MCF 10A (cell line): ENCODE data around the gene REXO4. TPM values are rescaled to one million over a fixed set of nuclear protein-coding genes. Genes with fewer than 3 reads are reported as not detected.

Experiments used
- BruUV-seq: library from RNA; stranded (reverse); fragments of 400-500 nt; replicated peaks from 2 replicates; lab custom pipeline; 2021; lab: Mats Ljungman, UMichigan
- CTCF ChIA-PET: fragments of 300-600 bp; sonication (Branson Sonifier 250); formaldehyde crosslinking; extraction: SDS; loops from one replicate; lab custom pipeline; 2021; ENCODE audit warnings: antibody characterized with exemption, inconsistent platforms; lab: Yijun Ruan, JAX
- POLR2A ChIA-PET: fragments of 300-600, 350-650 bp; sonication (Branson Sonifier 250); formaldehyde crosslinking; extraction: SDS; loops from one replicate; lab custom pipeline; 2020; ENCODE audit warnings: antibody characterized with exemption, inconsistent platforms; lab: Yijun Ruan, JAX
- DNase-seq: peaks from one replicate; pipeline ENCODE4 v3.0.0-alpha.2; 2018; ENCODE audit not compliant: unreplicated experiment
- H3K27ac Mint-ChIP-seq: one replicate; pipeline ENCODE4 v1.8.0; 2022; ENCODE audit warnings: mild to moderate bottlenecking, low read depth, mixed read lengths; ENCODE audit not compliant: unreplicated experiment
- H3K27me3 Mint-ChIP-seq: one replicate; pipeline ENCODE4 v1.8.0; 2022; ENCODE audit warnings: mixed read lengths; ENCODE audit not compliant: insufficient read depth, unreplicated experiment
- H3K36me3 Mint-ChIP-seq: one replicate; pipeline ENCODE4 v1.8.0; 2022; ENCODE audit warnings: mild to moderate bottlenecking, moderate library complexity, mixed read lengths; ENCODE audit not compliant: insufficient read depth, unreplicated experiment
- H3K4me1 Mint-ChIP-seq: one replicate; pipeline ENCODE4 v1.8.0; 2022; ENCODE audit warnings: mixed read lengths; ENCODE audit not compliant: insufficient read depth, unreplicated experiment
- H3K4me3 Mint-ChIP-seq: one replicate; pipeline ENCODE4 v1.8.0; 2022; ENCODE audit warnings: mild to moderate bottlenecking, moderate library complexity, mixed read lengths; ENCODE audit not compliant: unreplicated experiment
- H3K9me3 Mint-ChIP-seq: one replicate; pipeline ENCODE4 v1.8.0; 2022; ENCODE audit warnings: mixed read lengths; ENCODE audit not compliant: unreplicated experiment
- intact Hi-C: fragments of 100-400 bp; cut with micrococcal nuclease; formaldehyde crosslinking; loops from 2 replicates; pipeline ENCODE4 v1.14.1; 2022
- total RNA-seq: library from RNA; stranded (reverse); gene quantifications from 2 replicates; pipeline ENCODE4 v1.2.3, GENCODE V29; 2022
- TF ChIP-seq, protein P1 (sequence below): fragments of 200-600 bp; IDR thresholded peaks from one replicate; pipeline ENCODE4 v1.8.0; 2022; ENCODE audit warnings: antibody characterized with exemption, mild to moderate bottlenecking; ENCODE audit not compliant: unreplicated experiment

Gene REXO4
- total RNA-seq, 1 experiment from 2014 or later: 38.1 TPM

DNA sequence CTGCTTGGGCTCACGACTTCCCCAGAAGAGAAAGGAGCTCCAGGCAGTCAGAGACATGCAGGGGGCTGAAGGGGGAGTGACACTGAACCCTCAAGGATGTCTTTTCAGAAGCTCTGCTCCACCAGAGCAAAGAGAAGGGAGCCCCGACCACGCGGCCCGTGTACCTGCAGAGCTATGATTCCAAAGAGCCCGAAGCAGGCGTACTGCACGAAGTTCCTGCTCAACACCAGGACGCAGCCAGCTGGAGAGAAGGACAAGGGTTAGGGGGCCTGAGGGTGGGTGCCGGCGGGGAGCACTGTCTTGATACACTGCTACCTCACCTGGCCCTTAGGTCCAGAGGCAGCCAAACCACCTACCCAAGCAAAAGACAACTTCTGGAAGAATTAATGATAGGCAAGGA, 51.4 kb downstream of the REXO4 start:
- Mint-ChIP-seq H3K27ac (no peak overlapping the region), H3K9me3 (no peaks in the 10 kb centered on the region), H3K36me3 (peaks cover 78% of the 10 kb centered on the region), H3K4me1 (peaks cover 34% of the 10 kb centered on the region), H3K27me3 (no peaks in the 10 kb centered on the region), H3K4me3 (no peak overlapping the region)
- TF ChIP-seq, protein P1, sequence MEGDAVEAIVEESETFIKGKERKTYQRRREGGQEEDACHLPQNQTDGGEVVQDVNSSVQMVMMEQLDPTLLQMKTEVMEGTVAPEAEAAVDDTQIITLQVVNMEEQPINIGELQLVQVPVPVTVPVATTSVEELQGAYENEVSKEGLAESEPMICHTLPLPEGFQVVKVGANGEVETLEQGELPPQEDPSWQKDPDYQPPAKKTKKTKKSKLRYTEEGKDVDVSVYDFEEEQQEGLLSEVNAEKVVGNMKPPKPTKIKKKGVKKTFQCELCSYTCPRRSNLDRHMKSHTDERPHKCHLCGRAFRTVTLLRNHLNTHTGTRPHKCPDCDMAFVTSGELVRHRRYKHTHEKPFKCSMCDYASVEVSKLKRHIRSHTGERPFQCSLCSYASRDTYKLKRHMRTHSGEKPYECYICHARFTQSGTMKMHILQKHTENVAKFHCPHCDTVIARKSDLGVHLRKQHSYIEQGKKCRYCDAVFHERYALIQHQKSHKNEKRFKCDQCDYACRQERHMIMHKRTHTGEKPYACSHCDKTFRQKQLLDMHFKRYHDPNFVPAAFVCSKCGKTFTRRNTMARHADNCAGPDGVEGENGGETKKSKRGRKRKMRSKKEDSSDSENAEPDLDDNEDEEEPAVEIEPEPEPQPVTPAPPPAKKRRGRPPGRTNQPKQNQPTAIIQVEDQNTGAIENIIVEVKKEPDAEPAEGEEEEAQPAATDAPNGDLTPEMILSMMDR: no peak
- DNase-seq: no peak
- intact Hi-C loops: no loop called here
- BruUV-seq: no TSS peak
- ChIA-PET CTCF (interaction anchor here (1.0 to 1.4 kb wide), 2 partner anchors 9 to 32 kb away, joined by 3 read pairs; no protein-coding TSS in a partner anchor), POLR2A (interaction anchor here (1.1 to 2.5 kb wide), 4 partner anchors 8 to 15 kb away, joined by 3 to 8 read pairs (median 5); partner anchors contain the start of genes SURF1 and SURF2)

DNA sequence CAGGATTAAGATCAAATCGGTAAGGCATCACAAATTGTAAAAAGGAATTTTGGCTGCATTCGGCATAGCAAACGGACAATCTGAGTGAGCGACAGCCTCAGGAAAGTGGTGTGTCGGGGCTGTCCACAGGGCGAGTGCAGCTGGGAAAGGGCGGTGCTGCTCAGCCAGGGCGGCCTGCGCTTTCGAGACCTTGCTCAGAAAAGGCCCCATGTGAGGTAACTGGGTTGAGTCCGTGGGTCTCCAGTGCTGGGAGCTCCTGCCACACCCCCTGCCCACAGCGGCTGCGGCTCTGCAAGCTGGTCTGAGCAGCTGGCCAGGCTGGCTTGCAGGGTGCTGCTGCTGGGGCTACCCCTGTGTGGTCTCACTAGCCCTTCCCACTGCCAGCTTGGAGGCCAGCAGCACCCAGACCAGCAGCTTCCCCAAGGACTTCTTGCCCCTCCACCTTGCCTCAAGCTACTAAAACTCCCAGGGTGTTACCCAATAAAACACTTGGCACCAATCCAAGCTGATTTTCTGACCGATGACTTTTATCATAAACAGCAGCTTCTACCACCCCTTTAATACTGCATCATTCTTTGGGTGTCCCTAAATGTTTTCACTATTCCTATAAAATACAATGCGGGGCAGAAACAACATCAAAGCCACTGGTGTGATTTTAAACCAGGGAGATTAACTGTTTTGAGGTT, 55.3 kb downstream of the REXO4 start:
- Mint-ChIP-seq H3K36me3 (peaks cover 79% of the 10 kb centered on the region), H3K27ac (no peak overlapping the region), H3K4me1 (peaks cover 18% of the 10 kb centered on the region), H3K27me3 (no peaks in the 10 kb centered on the region), H3K9me3 (no peaks in the 10 kb centered on the region), H3K4me3 (no peak overlapping the region)
- peak; percentile 36 for DNase-seq
- intact Hi-C loops: no loop called here
- TF ChIP-seq, protein P1: no peak
- ChIA-PET POLR2A (interaction anchor here (0.7 to 3.4 kb wide), 5 partner anchors 10 to 15 kb away, joined by 3 to 22 read pairs (median 5); partner anchors contain the start of genes MED22 and RPL7A), CTCF (interaction anchor here (0.7 kb wide), 1 partner anchor 195 kb away, joined by 3 read pairs; no protein-coding TSS in a partner anchor)
- BruUV-seq: TSS peak; percentile 36

DNA sequence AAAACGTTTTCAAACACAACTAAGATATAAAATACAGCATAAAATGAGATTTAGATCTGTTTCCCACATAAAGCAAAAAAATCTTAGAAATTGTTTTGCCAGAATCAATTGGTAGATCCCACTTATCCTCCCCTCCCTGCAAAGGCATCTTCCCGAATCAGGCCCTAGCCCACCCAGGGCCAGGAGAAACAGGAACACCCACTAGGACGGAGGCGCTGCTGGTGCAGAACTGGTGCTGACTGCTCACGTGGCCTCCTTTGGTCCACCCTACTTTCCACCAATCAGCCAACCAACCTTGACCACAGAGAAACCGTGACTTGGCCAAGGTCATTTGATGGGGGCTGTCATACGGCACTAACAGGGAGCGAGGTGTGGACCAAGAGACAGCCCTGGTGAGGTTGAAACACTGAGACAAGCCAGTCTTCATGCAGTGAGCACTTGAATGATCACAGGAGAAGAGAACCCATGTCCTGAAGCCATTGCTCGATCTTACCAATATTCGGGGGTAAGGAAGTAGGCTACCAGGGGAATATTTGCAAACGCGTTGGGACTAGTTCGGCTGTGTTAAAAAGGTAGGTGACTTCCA, 56.2 kb downstream of the REXO4 start:
- intact Hi-C loops: no loop called here
- Mint-ChIP-seq H3K9me3 (no peaks in the 10 kb centered on the region), H3K27ac (no peak overlapping the region), H3K27me3 (no peaks in the 10 kb centered on the region), H3K4me3 (no peak overlapping the region), H3K4me1 (peaks cover 18% of the 10 kb centered on the region), H3K36me3 (peaks cover 72% of the 10 kb centered on the region)
- BruUV-seq: no TSS peak
- ChIA-PET CTCF (no interaction called here), POLR2A (interaction anchor here (0.7 to 2.0 kb wide), 3 partner anchors 11 to 15 kb away, joined by 3 to 7 read pairs (median 3); partner anchors contain the start of genes MED22, RPL7A and STKLD1)
- no peak for DNase-seq
- TF ChIP-seq, protein P1: no peak
